GM18505 (cell line): Measurements from ENCODE around the gene POLR3A.

Source experiments
- ATAC-seq: cut with Tn5 transposase; IDR thresholded peaks from one replicate; pipeline ENCODE4 v1.9.1; 2021; ENCODE audit not compliant: unreplicated experiment
- POLR2A ChIP-seq: IDR thresholded peaks from 4 replicates; pipeline ENCODE4 v1.6.1; 2011; ENCODE audit warnings: borderline replicate concordance; ENCODE audit not compliant: insufficient read depth, insufficient read length; ENCODE audit errors: extremely low read depth

The POLR3A gene

DNA sequence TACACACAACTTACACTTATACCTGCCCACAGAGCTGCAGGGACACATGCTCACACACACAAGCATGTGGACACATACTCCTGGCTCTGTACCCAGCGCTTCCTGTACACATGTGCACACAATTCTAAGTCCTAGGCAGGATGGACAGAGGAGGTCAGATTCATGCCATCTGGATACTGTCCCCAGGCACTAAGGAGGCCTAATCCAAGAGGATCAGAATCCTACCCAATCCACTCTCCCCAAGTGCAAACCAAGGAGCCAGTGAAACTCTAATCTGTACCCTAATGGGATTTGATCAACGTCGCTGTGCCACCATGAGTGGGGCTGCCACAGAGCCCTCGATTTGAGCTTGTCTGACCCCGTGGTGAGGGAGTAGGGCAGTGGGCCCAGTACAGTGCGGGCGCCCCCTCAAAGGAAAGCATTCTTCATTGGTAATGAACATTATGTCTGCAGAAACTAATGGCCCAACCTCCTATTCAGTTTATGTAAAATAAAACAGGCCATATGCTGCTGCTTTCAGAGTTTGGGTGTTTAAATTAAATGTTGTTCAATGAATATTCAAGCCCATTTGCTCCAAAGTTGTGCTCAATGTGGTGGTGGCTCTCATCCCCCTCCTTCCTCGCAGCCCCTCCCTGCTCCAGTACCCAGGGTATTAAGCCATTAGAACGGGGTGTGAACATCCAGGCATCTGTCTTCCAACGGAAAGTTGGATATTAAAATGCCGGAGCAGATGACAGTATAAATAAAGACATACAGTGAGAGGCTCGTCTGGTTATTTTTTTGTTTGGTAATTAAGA is 30.8 kb upstream of the POLR3A start:
- no peak for ATAC-seq
- TF ChIP-seq POLR2A = no peak

GRCh38 chr10:78058562-78058961 is 29.2 kb upstream of the POLR3A start:
- TF ChIP-seq POLR2A = no peak
- no peak for ATAC-seq

- TF ChIP-seq POLR2A = no peak
- no peak for ATAC-seq
Observed at GRCh38 chr10:78053211-78053868, 24.0 kb upstream of the POLR3A start.

GRCh38 chr10:78049851-78050250 is 20.5 kb upstream of the POLR3A start:
- no peak for TF ChIP-seq POLR2A
- no peak for ATAC-seq

GRCh38 chr10:78047314-78047891 is 18.1 kb upstream of the POLR3A start:
- no peak for ATAC-seq
- no peak for TF ChIP-seq POLR2A

- TF ChIP-seq POLR2A = no peak
- ATAC-seq = no peak
Observed at GRCh38 chr10:78046711-78047269, 17.5 kb upstream of the POLR3A start.

- ATAC-seq = no peak
- no peak for TF ChIP-seq POLR2A
Observed at GRCh38 chr10:78045856-78046255, 16.5 kb upstream of the POLR3A start.

GRCh38 chr10:78045237-78045636 is 15.9 kb upstream of the POLR3A start:
- peak; percentile 69 for ATAC-seq
- TF ChIP-seq POLR2A = no peak

DNA sequence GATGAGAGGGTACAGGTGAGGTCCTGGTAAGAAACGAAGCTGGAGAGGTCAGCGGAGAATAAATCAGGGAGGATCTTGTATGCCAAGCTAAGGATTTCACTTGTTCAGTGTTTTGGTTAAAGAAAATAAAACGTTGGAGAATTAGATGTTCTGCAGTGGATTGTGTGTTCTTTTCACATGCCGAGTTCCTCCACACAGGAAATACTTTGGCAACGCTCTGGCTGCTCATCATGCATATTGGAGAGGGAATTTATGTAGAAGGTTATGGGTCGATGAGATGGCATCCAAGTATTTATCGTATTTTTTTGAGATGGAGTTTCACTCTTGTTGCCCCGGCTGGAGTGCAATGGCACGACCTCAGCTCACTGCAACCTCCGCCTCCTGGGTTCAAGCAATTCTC is 15.4 kb upstream of the POLR3A start:
- ATAC-seq = no peak
- no peak for TF ChIP-seq POLR2A

- ATAC-seq = no peak
- no peak for TF ChIP-seq POLR2A
Observed at GRCh38 chr10:78044179-78044578, 14.9 kb upstream of the POLR3A start.

DNA sequence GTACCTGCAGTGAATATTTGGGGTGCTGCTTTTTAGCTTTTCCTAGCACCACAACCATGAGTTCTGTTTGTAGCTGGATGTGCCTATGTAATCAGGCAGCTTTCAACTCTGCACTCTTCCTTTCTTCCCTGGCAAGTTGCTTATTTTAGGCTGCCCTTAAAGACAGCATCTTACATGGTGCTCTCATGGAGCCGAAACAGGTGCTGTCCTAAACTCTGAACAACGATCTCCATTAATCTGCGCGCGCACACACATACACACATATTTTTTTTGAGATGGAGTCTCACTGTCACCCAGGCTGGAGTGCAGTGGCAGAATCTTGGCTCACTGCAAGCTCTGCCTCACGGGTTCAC is 13.4 kb upstream of the POLR3A start:
- no peak for TF ChIP-seq POLR2A
- ATAC-seq = no peak

- no peak for ATAC-seq
Observed at GRCh38 chr10:78042058-78042751, 12.9 kb upstream of the POLR3A start.

DNA sequence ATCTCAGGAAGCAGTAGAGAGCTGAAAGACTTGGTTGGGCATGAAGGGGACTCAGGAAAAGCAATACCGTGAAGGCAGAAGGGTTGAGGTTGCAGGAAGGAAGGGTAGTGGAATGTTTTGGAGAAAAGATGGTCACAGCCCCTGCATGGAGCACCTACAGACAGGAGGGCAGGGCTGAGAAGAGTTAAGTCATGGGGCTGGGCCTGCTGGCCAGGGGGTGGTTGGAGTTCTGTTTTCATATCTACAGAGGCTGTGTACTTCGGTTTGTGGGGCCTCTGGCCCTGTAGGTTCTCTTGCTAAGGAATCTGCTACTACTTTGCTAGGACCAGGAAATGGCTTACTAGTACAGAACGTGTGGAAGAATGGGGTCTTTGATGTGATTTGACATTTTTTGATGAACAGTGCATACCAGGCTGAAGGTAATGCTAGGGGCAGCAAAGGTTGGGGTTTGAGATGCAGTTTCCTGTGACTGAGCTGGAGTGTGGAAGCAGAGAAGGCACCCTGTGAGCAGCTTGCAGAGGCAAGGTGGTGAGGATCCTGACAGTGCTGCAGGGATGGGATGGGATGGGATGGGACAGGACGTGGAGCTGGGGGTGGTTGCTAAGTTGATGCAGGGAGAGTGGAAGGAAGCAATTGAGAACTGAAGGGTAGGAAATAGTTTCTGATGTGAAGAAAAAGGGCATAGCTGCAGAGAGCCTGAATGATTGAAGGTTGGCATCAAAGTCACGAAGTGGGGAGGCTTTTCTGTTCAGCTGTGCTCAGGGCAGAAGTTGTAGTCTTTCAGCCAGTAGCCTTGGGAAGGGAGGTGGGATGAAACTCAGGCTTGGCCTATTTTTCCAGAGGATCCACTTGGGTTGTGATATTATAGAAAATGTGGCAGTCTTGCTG is 12.1 kb upstream of the POLR3A start:
- ATAC-seq = no peak
- peak; percentile 48 for TF ChIP-seq POLR2A

More at GRCh38 chr10:78042058-78042751, 12.9 kb upstream of the POLR3A start:
- TF ChIP-seq POLR2A = no peak

- ATAC-seq = no peak
Observed at GRCh38 chr10:78039743-78040142, 10.4 kb upstream of the POLR3A start.

More at GRCh38 chr10:78039743-78040142, 10.4 kb upstream of the POLR3A start:
- no peak for TF ChIP-seq POLR2A
